ENCODE results near the gene PCNX2.

PCNX2 gene

GRCh38 chr1:233061265-233061664 lies 234.3 kb downstream of the PCNX2 start:
- DNase-seq (ENCODE audit: low read depth in 2 of 2), result no peak

GRCh38 chr1:233060461-233060994 lies 235.0 kb downstream of the PCNX2 start:
- no peak for DNase-seq (ENCODE audit: low read depth in 2 of 2)

- no peak for DNase-seq (ENCODE audit: low read depth in 2 of 2)
These were observed 237.7 kb downstream of the PCNX2 start for GRCh38 chr1:233057836-233058235.

GRCh38 chr1:233055879-233056641 lies 239.5 kb downstream of the PCNX2 start:
- no peak for DNase-seq (ENCODE audit: low read depth in 2 of 2)

- no peak for DNase-seq (ENCODE audit: low read depth in 2 of 2)
These were observed 249.9 kb downstream of the PCNX2 start for GRCh38 chr1:233045588-233045987.

GRCh38 chr1:233042834-233043233 lies 252.7 kb downstream of the PCNX2 start:
- no peak for DNase-seq (ENCODE audit: low read depth in 2 of 2)

- DNase-seq (ENCODE audit: low read depth in 2 of 2), result no peak
These were observed 255.0 kb downstream of the PCNX2 start for GRCh38 chr1:233040494-233040893.

GRCh38 chr1:233038581-233038980 lies 256.9 kb downstream of the PCNX2 start:
- DNase-seq (ENCODE audit: low read depth in 2 of 2), result no peak

- DNase-seq (ENCODE audit: low read depth in 2 of 2), result no peak
These were observed 257.7 kb downstream of the PCNX2 start for GRCh38 chr1:233037843-233038242.

- no peak for DNase-seq (ENCODE audit: low read depth in 2 of 2)
These were observed 260.7 kb downstream of the PCNX2 start for GRCh38 chr1:233034836-233035235.

GRCh38 chr1:233033361-233033760 lies 262.2 kb downstream of the PCNX2 start:
- DNase-seq (ENCODE audit: low read depth in 2 of 2), result no peak

- DNase-seq (ENCODE audit: low read depth in 2 of 2), result no peak
These were observed 262.6 kb downstream of the PCNX2 start for GRCh38 chr1:233032916-233033315.

GRCh38 chr1:233031521-233031920 lies 264.0 kb downstream of the PCNX2 start:
- no peak for DNase-seq (ENCODE audit: low read depth in 2 of 2)

- DNase-seq (ENCODE audit: low read depth in 2 of 2), result no peak
These were observed 268.5 kb downstream of the PCNX2 start for GRCh38 chr1:233027046-233027445.

- no peak for DNase-seq (ENCODE audit: low read depth in 2 of 2)
These were observed 270.0 kb downstream of the PCNX2 start for GRCh38 chr1:233025567-233025966.

- no peak for DNase-seq (ENCODE audit: low read depth in 2 of 2)
These were observed 270.4 kb downstream of the PCNX2 start for GRCh38 chr1:233025157-233025556.

GRCh38 chr1:233024199-233024598 lies 271.3 kb downstream of the PCNX2 start:
- DNase-seq (ENCODE audit: low read depth in 2 of 2), result no peak

GRCh38 chr1:233022246-233022645 lies 273.3 kb downstream of the PCNX2 start:
- no peak for DNase-seq (ENCODE audit: low read depth in 2 of 2)

GRCh38 chr1:233020426-233020825 lies 275.1 kb downstream of the PCNX2 start:
- DNase-seq (ENCODE audit: low read depth in 2 of 2), result no peak

- no peak for DNase-seq (ENCODE audit: low read depth in 2 of 2)
These were observed 275.7 kb downstream of the PCNX2 start for GRCh38 chr1:233019778-233020325.

- no peak for DNase-seq (ENCODE audit: low read depth in 2 of 2)
These were observed 276.4 kb downstream of the PCNX2 start for GRCh38 chr1:233019083-233019482.

- no peak for DNase-seq (ENCODE audit: low read depth in 2 of 2)
These were observed 278.7 kb downstream of the PCNX2 start for GRCh38 chr1:233016798-233017197.

GRCh38 chr1:233015965-233016364 lies 279.6 kb downstream of the PCNX2 start:
- DNase-seq (ENCODE audit: low read depth in 2 of 2), result no peak

All from stimulated activated CD4-positive, alpha-beta T cell treated with anti-CD3 and anti-CD28 coated beads, Interleukin-1b, Interleukin-23, amount 100 ng/mL, for 1 hour (primary cell).